ENCODE results near the gene NEAT1.

NEAT1 gene

GRCh38 chr11:65386307-65387140 lies 36.1 kb upstream of the NEAT1 start, which contains the start of gene FRMD8:
Gene FRMD8, plus strand, starts transcription at chr11:65386637. Its CDS starts 400 bp downstream, at chr11:65387037.
- TF ChIP-seq CTCF (IDR thresholded peaks at IDR 0.05; ENCODE audit: low read depth, low read length) (no peak), EZH2phosphoT487 (IDR thresholded peaks at IDR 0.05; ENCODE audit: low read depth) (no peak)
- H3K79me2 ChIP-seq (ENCODE audit: low read length): peaks cover 4% of the 10 kb centered on the region
- peak within 1 kb of the TSS; percentile 54 for H3K27ac ChIP-seq (ENCODE audit: low read length)
- peak within 1 kb of the TSS; percentile 85 for H3K4me3 ChIP-seq (ENCODE audit: low read length)
- peaks cover 4% of the 10 kb centered on the region for H3K36me3 ChIP-seq (replicated peaks; ENCODE audit: low read depth, low read length)
- no peaks in the 10 kb centered on the region for H3K27me3 ChIP-seq (ENCODE audit: low read depth, low read length)
- no peaks in the 10 kb centered on the region for H4K20me1 ChIP-seq (ENCODE audit: insufficient read depth, low read length)
- peak within 1 kb of the TSS; percentile 85 for H2AFZ ChIP-seq (ENCODE audit: low read depth, low read length)
- H3K4me1 ChIP-seq (ENCODE audit: low read length): peaks cover 40% of the 10 kb centered on the region
- H3K9ac ChIP-seq (ENCODE audit: low read length): peak within 1 kb of the TSS; percentile 81
- no peaks in the 10 kb centered on the region for H3K9me3 ChIP-seq (ENCODE audit: insufficient read depth, low read length)
- peak within 1 kb of the TSS; percentile 92 for H3K4me2 ChIP-seq (ENCODE audit: low read length)

- peaks cover 31% of the 10 kb centered on the region for H3K4me1 ChIP-seq (ENCODE audit: low read length)
- H3K9me3 ChIP-seq (ENCODE audit: insufficient read depth, low read length): no peaks in the 10 kb centered on the region
- H4K20me1 ChIP-seq (ENCODE audit: insufficient read depth, low read length): peaks cover 5% of the 10 kb centered on the region; the same call in 1 of the 2 replicates
- no peak overlapping the region for H3K4me3 ChIP-seq (ENCODE audit: low read length)
- H2AFZ ChIP-seq (ENCODE audit: low read depth, low read length): no peak overlapping the region
- no peaks in the 10 kb centered on the region for H3K27me3 ChIP-seq (ENCODE audit: low read depth, low read length)
- TF ChIP-seq CTCF (IDR thresholded peaks at IDR 0.05; ENCODE audit: low read depth, low read length): no peak
- no peak for TF ChIP-seq EZH2phosphoT487 (IDR thresholded peaks at IDR 0.05; ENCODE audit: low read depth)
- H3K36me3 ChIP-seq (replicated peaks; ENCODE audit: low read depth, low read length): peaks cover 14% of the 10 kb centered on the region
- no peak overlapping the region for H3K9ac ChIP-seq (ENCODE audit: low read length)
- peaks cover 4% of the 10 kb centered on the region for H3K79me2 ChIP-seq (ENCODE audit: low read length)
- no peak overlapping the region for H3K4me2 ChIP-seq (ENCODE audit: low read length)
- H3K27ac ChIP-seq (ENCODE audit: low read length): no peak overlapping the region
Observed at GRCh38 chr11:65388731-65389130, 33.9 kb upstream of the NEAT1 start.

GRCh38 chr11:65389294-65389980 lies 33.2 kb upstream of the NEAT1 start:
- Histone ChIP-seq H3K27me3 (ENCODE audit: low read depth, low read length) (no peaks in the 10 kb centered on the region), H3K9ac (ENCODE audit: low read length) (no peak overlapping the region), H3K4me2 (ENCODE audit: low read length) (no peak overlapping the region), H3K4me3 (ENCODE audit: low read length) (no peak overlapping the region), H3K9me3 (ENCODE audit: insufficient read depth, low read length) (no peaks in the 10 kb centered on the region), H3K27ac (ENCODE audit: low read length) (no peak overlapping the region), H3K36me3 (replicated peaks; ENCODE audit: low read depth, low read length) (peaks cover 19% of the 10 kb centered on the region), H4K20me1 (ENCODE audit: insufficient read depth, low read length) (peaks cover 5% of the 10 kb centered on the region; the same call in 1 of the 2 replicates), H3K79me2 (ENCODE audit: low read length) (peaks cover 4% of the 10 kb centered on the region), H2AFZ (ENCODE audit: low read depth, low read length) (no peak overlapping the region), H3K4me1 (ENCODE audit: low read length) (peaks cover 25% of the 10 kb centered on the region)
- TF ChIP-seq CTCF (IDR thresholded peaks at IDR 0.05; ENCODE audit: low read depth, low read length) (no peak), EZH2phosphoT487 (IDR thresholded peaks at IDR 0.05; ENCODE audit: low read depth) (no peak)
